Measurements from ENCODE around the gene PARP4. TPM values are rescaled to one million over a fixed set of nuclear protein-coding genes. Genes with fewer than 3 reads are reported as not detected.

PARP4 gene
- polyA plus RNA-seq, 2 of the 4 experiments (the other 2 are of a cell fraction): 25.8 to 70.4 TPM

GRCh38 chr13:24458736-24459135, 53.8 kb downstream of the PARP4 start:
- WGBS (ENCODE audit: missing lambda C conversion rate): 93% methylated on average over 4 of the region's 4 CpGs
- FAIRE-seq: no peak
- Histone ChIP-seq H3K4me1 (no peaks in the 10 kb centered on the region), H3K4me2 (no peak overlapping the region), H3K9me3 (no peaks in the 10 kb centered on the region), H3K27ac (no peak overlapping the region), H3K4me3 (no peak overlapping the region)
- CTCF ChIA-PET: interaction anchor here (0.6 kb wide), 1 partner anchor 55 kb away, joined by 5 read pairs; no protein-coding TSS in a partner anchor
- POLR2A ChIA-PET: no interaction called here
- TF ChIP-seq EP300 (IDR thresholded peaks at IDR 0.05): no peak
- TF ChIP-seq BCL3 (IDR thresholded peaks at IDR 0.05): no peak
- TF ChIP-seq, protein P1, sequence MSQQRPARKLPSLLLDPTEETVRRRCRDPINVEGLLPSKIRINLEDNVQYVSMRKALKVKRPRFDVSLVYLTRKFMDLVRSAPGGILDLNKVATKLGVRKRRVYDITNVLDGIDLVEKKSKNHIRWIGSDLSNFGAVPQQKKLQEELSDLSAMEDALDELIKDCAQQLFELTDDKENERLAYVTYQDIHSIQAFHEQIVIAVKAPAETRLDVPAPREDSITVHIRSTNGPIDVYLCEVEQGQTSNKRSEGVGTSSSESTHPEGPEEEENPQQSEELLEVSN (IDR thresholded peaks at IDR 0.05; ENCODE audit: borderline replicate concordance, low read depth): no peak
- no peak for TF ChIP-seq HES2 (IDR thresholded peaks at IDR 0.05)
- TF ChIP-seq RNF2 (IDR thresholded peaks at IDR 0.05; ENCODE audit: borderline replicate concordance, low read depth): no peak
- no peak for TF ChIP-seq NPAS2 (CRISPR knock-in tag; IDR thresholded peaks at IDR 0.05; ENCODE audit: borderline replicate concordance)
- DNase-seq (ENCODE audit: low read depth in 1 of 2, low spot score in 1 of 2): no peak
- no peak for ATAC-seq

- ATAC-seq: no peak
- TF ChIP-seq CEBPB (IDR thresholded peaks at IDR 0.05) (no peak), CHD4 (IDR thresholded peaks at IDR 0.05; ENCODE audit: borderline replicate concordance) (no peak), SMC3 (IDR thresholded peaks at IDR 0.05) (no peak), EHF (CRISPR knock-in tag; IDR thresholded peaks at IDR 0.05) (no peak), BHLHE40 (IDR thresholded peaks at IDR 0.05; ENCODE audit: low read depth, low read length) (no peak), NR3C1 (IDR thresholded peaks at IDR 0.05) (no peak), ZSCAN20 (CRISPR knock-in tag; IDR thresholded peaks at IDR 0.05) (no peak), SREBF2 (IDR thresholded peaks at IDR 0.05) (no peak)
- TF ChIP-seq, protein P2, sequence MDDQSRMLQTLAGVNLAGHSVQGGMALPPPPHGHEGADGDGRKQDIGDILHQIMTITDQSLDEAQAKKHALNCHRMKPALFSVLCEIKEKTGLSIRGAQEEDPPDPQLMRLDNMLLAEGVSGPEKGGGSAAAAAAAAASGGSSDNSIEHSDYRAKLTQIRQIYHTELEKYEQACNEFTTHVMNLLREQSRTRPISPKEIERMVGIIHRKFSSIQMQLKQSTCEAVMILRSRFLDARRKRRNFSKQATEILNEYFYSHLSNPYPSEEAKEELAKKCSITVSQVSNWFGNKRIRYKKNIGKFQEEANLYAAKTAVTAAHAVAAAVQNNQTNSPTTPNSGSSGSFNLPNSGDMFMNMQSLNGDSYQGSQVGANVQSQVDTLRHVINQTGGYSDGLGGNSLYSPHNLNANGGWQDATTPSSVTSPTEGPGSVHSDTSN (IDR thresholded peaks at IDR 0.05): no peak
Observed at GRCh38 chr13:24456396-24456795, 56.2 kb downstream of the PARP4 start.

DNA sequence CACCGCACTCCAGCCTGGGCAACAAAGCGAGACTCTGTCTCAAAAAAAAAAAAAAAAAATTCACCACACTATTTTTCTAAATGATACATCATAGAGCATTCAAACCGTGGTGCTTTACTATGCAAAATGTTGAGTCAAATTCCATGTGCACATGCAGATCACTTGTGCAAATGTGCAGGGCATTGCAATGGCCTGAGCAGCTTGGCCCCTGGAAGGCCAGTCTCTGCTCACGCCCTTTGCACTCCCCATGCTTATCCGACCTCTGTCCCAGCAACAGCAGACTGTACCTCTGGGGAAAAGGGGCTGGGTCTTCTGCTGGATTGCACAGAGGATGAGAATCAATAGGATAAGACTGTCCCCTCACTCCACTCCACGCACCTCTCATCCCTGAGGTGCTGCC, 58.5 kb downstream of the PARP4 start:
- no peak for ATAC-seq
- H3K27ac ChIP-seq: no peak overlapping the region
- no peak for TF ChIP-seq ZFP36 (IDR thresholded peaks at IDR 0.05; ENCODE audit: borderline replicate concordance, partially characterized antibody)
- TF ChIP-seq EP300 (IDR thresholded peaks at IDR 0.05): no peak
- TF ChIP-seq HOXB5 (CRISPR knock-in tag; IDR thresholded peaks at IDR 0.05): no peak
- no peak for TF ChIP-seq MAFK (IDR thresholded peaks at IDR 0.05; ENCODE audit: partially characterized antibody)
- TF ChIP-seq CHD2 (IDR thresholded peaks at IDR 0.05; ENCODE audit: low read length, partially characterized antibody): no peak
- no peak for TF ChIP-seq CHD4 (IDR thresholded peaks at IDR 0.05; ENCODE audit: borderline replicate concordance)
- TF ChIP-seq NPAS2 (CRISPR knock-in tag; IDR thresholded peaks at IDR 0.05; ENCODE audit: borderline replicate concordance): no peak
- TF ChIP-seq EHMT2 (IDR thresholded peaks at IDR 0.05; ENCODE audit: low read depth): no peak
- TF ChIP-seq EHF (CRISPR knock-in tag; IDR thresholded peaks at IDR 0.05): no peak
- TF ChIP-seq, protein P3, sequence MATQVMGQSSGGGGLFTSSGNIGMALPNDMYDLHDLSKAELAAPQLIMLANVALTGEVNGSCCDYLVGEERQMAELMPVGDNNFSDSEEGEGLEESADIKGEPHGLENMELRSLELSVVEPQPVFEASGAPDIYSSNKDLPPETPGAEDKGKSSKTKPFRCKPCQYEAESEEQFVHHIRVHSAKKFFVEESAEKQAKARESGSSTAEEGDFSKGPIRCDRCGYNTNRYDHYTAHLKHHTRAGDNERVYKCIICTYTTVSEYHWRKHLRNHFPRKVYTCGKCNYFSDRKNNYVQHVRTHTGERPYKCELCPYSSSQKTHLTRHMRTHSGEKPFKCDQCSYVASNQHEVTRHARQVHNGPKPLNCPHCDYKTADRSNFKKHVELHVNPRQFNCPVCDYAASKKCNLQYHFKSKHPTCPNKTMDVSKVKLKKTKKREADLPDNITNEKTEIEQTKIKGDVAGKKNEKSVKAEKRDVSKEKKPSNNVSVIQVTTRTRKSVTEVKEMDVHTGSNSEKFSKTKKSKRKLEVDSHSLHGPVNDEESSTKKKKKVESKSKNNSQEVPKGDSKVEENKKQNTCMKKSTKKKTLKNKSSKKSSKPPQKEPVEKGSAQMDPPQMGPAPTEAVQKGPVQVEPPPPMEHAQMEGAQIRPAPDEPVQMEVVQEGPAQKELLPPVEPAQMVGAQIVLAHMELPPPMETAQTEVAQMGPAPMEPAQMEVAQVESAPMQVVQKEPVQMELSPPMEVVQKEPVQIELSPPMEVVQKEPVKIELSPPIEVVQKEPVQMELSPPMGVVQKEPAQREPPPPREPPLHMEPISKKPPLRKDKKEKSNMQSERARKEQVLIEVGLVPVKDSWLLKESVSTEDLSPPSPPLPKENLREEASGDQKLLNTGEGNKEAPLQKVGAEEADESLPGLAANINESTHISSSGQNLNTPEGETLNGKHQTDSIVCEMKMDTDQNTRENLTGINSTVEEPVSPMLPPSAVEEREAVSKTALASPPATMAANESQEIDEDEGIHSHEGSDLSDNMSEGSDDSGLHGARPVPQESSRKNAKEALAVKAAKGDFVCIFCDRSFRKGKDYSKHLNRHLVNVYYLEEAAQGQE (IDR thresholded peaks at IDR 0.05): no peak
- TF ChIP-seq RNF2 (IDR thresholded peaks at IDR 0.05; ENCODE audit: borderline replicate concordance, low read depth): no peak
- TF ChIP-seq FOXS1 (CRISPR knock-in tag; IDR thresholded peaks at IDR 0.05): no peak
- no peak for TF ChIP-seq ZNF302 (CRISPR knock-in tag; IDR thresholded peaks at IDR 0.05)
- no peak for TF ChIP-seq POLR2A (IDR thresholded peaks at IDR 0.05; ENCODE audit: low read length)
- no peak for TF ChIP-seq CBX8 (IDR thresholded peaks at IDR 0.05)
- no peak for TF ChIP-seq FOSB (CRISPR knock-in tag; IDR thresholded peaks at IDR 0.05)
- TF ChIP-seq HEYL (CRISPR knock-in tag; IDR thresholded peaks at IDR 0.05): no peak
- no peak for TF ChIP-seq KDM1A (IDR thresholded peaks at IDR 0.05; ENCODE audit: low read depth)
- no peak overlapping the region for H3K4me2 ChIP-seq
- ChIA-PET CTCF (interaction anchor here (0.7 kb wide), 1 partner anchor 266 kb away, joined by 4 read pairs; no protein-coding TSS in a partner anchor), POLR2A (no interaction called here)
- no peak overlapping the region for H3K4me3 ChIP-seq
- H3K9me3 ChIP-seq: no peaks in the 10 kb centered on the region
- no peaks in the 10 kb centered on the region for H3K4me1 ChIP-seq
- no peak for DNase-seq (ENCODE audit: low read depth in 1 of 2, low spot score in 1 of 2)
- no peak for FAIRE-seq
- WGBS (ENCODE audit: missing lambda C conversion rate): 84% methylated on average over 6 of the region's 6 CpGs

More at GRCh38 chr13:24456396-24456795, 56.2 kb downstream of the PARP4 start:
- ChIA-PET POLR2A (no interaction called here), CTCF (interaction anchor here (0.6 kb wide), 1 partner anchor 920 kb away, joined by 3 read pairs; no protein-coding TSS in a partner anchor)
- no peak overlapping the region for H3K4me3 ChIP-seq
- H3K4me2 ChIP-seq: no peak overlapping the region
- 93% methylated on average over 8 of the region's 8 CpGs for WGBS (ENCODE audit: missing lambda C conversion rate)
- H3K9me3 ChIP-seq: no peaks in the 10 kb centered on the region
- no peak overlapping the region for H3K27ac ChIP-seq
- DNase-seq (ENCODE audit: low read depth in 1 of 2, low spot score in 1 of 2) (no peak), FAIRE-seq (no peak)
- H3K4me1 ChIP-seq: no peaks in the 10 kb centered on the region

Data from A549 (cell line).